ENCODE data around the gene C5orf63.
"Not testable (repeated sequence)": the region's sequence is repeated elsewhere in the genome, so short reads cannot be mapped to it uniquely, and the experiment has no call there.

C5orf63 gene

DNA sequence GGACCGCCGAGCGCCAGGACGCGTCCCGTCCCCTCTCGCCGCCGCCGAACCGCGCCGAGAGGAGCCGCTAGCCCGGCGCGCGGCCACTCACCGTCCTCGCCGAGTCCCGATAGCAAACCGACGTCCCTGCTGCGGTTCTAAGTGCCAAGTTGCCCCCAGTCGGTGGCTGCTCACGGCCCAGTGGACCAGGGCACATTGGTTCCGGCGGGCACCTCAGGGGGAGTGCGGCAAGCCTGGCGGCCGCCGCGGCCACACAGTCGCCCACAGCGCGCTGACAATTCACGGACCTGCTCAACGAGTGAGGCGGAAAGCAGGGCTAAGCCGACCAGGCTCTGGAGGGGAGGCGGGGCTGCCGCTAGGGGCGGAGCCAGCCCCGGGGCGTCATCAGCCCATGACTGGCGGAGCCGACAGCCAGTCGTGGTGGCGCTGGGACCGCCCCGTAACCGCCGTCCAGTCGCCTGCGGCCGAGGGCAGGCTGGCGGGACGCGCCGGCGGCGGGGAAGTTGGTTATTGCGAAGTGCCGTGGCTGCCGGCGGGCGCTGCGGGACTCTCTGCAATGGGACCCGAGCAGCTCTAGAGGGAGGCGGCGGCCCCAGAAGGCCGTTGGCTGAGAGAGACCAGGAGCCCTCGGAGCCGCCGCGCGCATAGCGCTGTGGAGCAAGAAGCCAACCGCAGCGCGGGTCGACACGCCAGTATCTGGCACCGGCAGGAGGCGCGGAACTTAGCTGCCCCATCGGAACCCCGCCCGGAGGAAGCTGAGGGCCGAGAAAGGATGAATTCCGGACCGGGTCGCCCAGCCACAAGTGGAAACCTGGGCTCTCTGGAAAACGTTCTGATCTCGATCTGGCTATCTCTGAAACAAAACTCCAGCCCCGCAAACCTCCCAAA is 42.8 kb downstream of the C5orf63 start, which contains the start of gene MARCHF3:
MARCHF3 (minus strand) TSS at position 300 of the 888 bp plus-strand sequence. CDS start 112,387 bp downstream, outside the sequence.
- DNase-seq, result peak; percentile 92

DNA sequence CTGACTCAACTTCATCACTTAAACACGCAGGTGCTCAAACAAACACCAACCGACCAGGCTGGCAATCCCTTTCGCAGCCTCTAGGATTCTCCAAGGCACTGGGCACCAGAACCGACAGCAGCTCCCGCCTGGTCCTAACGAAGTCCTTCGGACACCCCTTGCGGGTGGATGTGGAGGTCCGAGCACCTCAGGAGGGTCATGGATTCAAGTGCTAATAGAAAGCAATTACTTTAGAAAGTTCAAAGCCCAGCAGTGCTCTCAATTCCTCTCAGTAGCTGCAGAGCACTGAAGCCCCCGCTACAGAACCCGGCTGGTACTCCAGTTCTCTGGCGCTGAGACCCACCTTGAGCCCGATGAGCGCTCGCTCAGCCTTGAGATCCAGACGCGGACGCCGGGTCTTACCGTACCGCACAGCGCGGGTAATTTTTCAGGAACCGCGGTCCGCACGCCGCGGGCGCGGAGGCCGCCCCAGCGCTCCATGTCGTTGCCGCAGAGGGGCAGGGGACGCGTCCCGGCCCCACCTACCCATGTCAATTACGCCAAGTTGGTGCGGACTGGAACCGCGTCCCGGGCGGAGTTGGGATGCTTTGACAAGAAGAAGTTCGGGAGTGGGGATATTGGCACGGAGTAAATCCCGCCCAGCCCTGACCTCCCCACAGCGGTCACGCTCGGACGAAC is 43.6 kb downstream of the C5orf63 start:
- DNase-seq, result peak; percentile 29

DNA sequence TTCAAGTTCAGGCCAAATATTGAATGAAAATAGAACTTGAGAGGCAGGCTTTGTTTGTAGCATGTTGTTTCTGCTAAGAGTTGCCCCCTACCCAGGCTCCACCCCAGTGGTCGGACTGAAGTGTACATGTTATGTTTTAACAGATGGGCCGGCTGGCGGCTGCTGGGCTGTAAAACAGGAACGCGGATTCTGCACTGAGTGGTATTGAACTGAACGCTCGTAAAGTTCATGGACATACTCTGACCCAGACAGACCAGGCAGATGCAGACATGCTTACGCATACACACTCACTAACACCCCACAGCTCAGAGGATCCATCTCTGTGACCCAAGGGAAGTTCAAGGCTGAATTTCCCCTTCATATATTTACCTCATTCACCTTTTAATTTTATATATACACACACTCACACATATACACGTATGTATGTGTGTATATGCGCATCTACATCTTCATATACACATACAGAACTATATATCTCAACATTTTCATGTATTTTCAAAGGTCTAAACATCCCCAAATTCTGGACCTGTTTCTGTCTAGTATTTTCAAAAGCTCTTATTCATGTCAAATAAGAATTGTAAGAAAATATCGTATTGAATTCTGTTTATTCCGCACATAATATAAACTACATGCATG is 44.4 kb downstream of the C5orf63 start:
- DNase-seq, result no peak

DNA sequence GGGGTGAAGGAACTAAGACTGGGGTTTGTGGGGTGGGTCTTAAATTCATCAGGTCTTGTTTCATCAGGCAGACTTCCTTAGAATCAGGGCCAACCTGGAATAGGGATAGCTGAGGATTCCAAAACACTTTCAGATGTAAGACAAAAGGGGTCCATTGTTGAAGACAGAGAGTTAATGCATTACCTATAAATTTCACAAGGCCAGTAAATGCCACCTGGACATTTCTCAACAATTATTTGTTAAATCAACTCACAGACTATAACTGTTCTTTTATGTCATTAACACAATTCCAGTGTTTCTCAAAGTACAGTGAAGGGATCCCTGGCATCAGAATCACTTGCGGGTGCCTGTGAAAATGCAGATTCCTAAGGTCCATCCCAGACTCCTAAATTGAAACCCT is 45.8 kb downstream of the C5orf63 start:
- no peak for DNase-seq

DNA sequence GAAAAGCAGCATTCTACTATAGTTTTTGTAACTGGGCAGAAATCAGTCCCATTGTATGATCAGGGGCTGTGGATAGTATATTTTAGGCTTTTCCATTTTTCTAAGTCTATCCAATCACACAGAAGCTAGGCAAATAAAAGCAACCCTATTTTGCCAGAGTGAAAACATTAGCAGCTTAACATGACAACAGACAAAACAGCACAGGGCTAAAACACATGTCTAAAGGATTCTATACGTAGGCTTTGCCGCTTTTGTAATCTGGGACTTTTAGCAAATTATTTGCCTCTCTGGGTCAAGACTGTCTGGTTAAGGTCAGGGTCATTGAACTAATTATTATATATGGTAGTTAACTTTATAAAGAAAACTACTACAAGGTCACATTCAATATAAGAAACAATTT is 47.1 kb downstream of the C5orf63 start:
- no peak for DNase-seq

DNA sequence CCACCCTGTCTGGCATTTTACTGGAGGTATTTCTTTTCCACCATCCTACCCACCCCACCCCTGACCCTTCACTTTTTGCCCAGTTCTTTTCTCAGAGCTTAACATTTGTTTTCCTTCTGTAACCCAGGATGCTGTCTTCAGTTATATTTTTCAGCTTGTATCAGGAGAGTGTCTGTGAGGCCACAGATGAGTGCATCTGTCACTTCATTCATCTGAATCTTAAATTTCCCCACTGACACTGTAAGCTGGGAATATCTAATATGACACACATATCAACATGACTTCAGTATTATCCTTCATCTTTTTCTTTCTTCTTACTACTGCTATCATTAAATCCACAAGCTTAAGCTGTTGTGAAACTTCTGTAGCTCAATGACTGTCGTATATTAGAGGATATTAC is 47.8 kb downstream of the C5orf63 start:
- DNase-seq, result no peak

DNA sequence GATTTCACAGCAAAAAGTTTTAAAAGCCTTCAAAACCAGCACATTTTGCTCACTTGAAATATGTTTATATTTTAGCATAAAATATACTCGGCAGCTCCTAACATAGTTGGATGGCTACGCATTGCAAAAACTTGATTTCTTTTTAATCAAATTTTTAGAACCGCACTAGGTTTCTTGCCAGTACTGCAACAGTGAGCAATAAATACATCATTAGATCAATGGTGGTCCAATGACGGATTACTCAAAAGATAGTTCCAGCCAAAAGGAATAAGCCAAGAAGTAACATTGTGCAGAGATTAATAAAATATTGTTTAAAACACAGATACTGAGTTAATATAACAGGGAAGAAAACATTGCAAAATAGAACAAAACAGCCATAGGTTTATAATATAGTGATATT is 48.5 kb downstream of the C5orf63 start:
- no peak for DNase-seq

DNA sequence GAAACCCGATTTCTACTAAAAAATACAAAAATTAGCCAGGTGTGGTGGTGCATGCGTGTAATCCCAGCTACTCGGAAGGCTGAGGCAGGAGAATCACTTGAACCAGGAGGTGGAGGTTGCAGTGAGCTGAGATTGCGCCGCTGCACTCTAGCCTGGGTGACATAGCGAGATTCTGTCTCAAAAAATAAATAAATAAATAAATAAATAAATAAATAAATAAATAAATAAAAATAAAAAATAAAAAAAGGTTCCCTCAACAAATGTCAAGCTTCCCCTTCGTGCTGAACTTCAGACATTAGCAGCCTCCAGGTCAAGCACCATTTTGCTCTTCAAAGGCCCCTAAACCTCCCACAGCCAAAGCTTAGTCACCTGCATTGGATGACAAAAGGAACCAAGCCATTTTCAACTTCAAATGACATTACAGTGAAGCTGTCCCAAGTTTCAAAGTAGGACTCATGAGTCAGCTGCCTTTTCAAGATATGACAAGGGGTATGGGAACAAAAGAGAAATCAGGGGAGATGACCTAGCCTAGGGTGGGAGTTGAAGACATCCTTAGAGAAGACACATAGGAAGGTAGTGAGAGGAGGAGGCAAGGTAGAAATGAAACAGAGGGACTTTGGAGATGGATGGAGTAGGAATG is 49.6 kb downstream of the C5orf63 start:
- not testable (repeated sequence) for DNase-seq

DNA sequence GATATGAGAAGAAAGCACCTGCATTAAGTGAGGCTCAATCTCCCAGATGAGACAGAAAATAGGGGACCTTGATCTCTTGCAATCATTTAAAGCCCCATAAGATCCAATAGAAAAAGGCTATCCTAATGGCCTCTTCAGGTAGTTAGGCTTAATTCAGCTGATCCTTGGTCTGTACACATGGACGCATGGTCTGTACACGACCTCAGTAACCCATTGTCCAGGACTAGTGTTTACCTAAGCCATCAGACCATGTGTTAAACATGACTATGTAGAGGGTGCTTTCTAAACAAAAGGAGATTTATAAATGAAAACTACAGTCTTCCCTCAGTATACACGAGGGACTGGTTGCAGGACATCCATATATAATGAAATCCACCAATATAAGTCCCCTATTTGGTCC is 50.5 kb downstream of the C5orf63 start:
- DNase-seq, result no peak

DNA sequence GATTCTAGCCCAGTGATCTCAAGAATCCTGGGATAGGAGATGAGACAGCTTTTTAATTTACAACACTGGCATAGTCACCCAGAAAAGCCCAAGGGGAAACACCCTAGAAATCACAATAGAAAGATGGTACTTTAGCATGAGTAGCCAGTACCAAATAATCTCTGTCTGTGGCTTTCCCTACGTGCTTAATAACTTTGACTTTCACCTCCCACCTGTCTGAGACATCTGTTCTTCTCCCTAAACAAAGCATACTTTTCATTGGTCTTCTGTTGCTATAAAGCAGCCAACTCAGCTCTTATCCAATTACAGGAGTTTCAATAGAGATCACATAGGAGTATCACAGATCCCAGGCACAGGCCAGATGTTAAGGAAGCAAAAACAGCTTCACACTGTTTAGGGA is 53.4 kb downstream of the C5orf63 start:
- no peak for DNase-seq

DNA sequence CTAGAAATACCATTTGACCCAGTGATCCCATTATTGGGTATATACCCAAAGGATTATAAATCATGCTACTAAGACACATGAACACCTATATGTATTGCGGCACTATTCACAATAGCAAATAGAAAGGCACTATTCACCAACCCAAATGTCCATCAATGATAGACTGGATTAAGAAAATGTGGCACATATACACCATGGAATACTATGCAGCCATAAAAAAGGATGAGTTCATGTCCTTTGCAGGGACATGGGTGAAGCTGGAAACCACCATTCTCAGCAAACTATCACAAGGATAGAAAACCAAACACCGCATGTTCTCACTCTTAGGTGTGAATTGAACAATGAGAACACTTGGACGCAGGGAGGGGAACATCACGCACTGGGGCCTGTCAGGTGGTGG is 56.6 kb downstream of the C5orf63 start:
- DNase-seq, result not testable (repeated sequence)

DNA sequence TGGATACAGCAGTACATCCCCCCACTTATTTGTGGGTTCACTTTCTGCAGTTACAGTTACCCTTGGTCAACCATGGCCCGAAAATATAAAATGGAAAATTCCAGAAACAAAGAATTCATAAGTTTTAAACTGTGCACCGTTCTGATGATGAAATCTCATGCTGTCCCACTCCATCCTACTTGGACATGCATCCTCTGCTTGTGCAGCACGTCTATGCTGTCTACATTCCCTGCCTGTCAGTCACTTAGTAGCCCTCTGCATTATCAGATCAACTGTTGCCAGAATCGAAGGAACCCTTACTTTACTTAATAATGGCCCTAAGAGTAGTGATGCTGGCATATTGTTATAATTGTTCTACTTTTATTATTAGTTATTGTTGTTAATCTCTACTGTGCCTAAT is 57.6 kb downstream of the C5orf63 start:
- no peak for DNase-seq

DNA sequence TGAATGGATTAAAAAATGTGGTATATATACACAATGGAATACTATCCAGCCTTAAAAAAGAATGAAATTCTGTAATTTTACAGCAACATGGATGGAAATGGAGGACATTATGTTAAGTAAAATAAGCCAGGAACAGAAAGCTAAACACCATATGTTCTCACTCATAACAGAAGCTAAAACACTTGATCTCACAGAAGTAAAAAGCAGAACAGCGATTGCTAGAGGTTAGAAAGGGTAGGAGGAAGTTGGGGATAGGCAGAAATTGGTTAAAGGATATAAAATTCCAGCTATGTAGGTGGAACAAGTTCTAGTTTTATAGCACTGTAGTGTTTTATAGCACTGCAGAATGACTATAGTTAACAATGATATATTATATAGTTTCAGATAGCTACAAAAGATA is 58.7 kb downstream of the C5orf63 start:
- DNase-seq, result no peak

DNA sequence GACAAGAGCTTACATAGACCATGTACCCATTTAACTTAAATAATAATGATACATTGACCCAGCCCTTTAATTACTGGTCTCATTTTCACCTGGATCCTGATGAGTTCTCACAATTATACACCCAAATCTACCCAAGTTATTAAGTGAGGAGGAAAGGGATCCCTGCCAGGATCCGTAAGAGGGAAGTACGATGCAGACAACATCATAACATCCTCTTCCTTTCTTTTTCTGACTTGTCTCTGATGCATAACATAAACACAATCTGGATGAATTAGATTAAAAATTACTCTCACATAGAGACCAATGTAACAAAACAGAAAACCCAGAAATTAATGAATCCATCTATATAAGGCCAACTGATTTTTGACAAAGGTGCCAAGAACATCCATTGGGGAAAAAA is 59.9 kb downstream of the C5orf63 start:
- DNase-seq, result no peak

DNA sequence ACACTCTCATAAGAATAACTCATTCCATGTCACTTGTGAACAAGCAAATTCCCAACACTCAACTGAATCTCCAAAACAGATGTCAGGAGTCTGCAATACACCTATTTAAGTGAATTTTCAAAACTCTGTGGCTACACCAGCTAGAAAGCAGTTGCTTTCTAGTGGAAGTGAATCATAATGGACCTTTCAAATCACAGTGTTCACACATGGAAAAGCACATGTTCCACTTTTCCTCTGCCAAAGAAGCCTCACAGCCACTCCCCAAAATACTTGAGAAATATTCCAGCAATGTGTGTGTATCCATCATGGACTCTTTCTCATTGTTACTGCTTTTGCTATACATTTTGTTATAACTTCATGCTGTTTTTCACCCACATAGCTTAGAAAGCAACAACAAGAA is 60.4 kb downstream of the C5orf63 start:
- no peak for DNase-seq

DNA sequence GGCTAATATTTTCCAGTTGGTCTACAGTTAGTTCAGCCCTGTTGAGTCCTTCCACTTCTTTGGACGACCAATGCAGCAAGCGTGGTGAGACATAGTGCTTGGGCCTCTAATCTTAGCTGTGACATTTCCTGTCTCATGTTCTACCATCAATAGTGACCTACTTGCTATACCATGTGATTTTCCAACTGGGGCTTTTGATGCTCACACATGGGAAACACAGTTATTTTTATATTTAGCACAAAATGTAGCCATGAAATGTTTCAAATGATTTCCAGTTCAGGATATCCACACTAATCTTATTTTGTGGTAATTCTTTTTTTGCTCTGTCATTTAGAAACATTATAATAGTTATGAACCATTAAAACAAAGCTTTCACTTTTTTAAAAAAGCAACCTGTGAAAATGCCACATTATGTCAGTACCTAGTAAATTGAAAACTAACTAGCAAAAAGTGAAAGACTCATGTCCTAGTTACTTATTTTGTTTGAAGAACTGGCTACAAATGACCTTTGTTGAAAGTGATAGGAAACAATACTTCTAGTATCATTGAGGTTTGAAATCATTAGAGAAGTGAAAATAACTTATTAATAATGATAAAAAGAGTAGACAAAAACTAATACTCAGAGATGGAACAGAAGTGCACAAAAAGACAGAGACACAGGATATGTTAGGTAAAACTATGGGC is 61.2 kb downstream of the C5orf63 start:
- no peak for DNase-seq

DNA sequence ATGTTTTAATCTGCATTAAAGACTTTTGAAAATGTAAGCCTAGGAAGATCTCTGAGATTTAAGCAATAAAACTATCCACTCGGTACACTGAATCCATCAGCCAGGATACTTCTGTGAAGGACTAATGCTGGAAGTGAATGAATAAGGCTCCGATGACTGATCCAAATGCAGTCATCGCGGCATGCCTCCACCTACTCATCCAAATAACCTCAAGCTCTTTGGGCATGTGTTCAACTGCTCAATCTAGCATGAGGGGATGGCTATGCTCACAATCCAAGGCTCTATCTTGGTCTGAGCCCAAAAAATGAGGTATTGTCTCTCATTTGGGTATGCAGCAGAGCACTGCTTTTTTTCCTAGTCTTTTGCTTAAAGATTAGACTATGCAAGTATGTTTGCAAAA is 62.1 kb downstream of the C5orf63 start:
- DNase-seq, result no peak

DNA sequence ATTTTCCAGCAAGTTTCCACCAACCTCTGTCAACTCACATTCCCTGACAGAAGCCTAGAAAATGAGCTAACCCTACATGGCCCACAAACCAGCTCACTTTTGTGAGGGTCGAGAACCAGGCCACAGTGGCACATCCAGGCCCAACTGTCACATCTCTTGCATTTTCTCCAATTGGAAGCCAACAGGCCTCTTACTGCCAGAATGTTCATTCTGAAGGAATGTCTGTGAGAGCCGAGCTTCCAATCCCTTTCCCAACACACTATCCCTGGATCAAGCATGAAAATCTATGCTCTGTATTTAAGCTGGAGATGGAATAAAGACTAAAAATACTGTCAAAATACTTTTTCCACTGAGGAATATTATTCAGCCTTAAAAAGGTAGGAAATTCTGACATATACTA is 62.9 kb downstream of the C5orf63 start:
- no peak for DNase-seq

DNA sequence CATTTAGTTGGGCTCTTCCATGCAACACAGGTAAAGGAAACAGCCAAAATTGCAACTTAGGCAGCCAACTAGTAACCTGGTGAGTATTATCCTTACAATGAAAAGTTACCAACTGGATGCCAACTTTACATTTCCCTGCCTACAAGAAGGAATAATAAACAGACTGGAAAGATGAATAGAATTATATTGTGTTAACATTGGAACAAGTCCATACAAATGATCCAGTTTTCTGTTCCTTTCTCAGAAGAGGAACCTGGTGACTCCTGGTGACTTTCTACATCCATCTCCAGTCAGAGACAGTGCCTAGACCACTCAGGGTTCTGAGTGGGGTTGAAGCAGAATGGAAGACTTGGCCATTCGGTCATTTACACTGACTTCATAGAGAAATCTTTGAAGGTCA is 63.5 kb downstream of the C5orf63 start:
- DNase-seq, result no peak

DNA sequence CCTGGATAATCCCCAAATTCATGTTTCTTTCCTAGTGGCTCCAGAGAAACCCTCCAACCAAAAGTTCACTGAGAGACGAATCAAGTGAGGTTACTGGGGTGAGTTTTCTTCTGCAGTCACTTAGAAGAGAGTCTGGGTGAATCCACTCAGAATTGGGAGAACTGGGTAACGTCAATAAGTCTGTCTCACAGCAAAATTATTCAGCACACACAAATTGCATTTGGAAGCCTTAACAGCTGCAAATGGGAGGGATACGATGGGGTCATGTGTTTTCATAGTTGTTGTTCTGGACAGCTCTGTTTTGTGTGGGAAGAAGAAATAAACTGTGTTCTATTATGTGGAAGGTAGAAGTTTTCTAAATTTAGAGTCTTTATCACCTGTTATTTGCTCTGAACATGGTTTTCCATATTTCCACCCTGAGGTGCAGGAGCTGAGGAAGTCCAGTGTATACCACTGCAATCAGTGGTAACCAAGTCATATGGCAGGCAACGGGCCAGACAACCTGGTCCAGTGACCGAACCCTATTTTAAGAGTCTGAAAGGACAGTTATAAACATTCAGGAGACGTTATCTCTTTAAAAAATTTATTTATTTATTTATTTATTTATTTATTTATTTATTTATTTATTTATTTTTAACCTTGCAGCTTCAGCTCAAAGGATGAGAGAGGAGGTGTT is 64.9 kb downstream of the C5orf63 start:
- no peak for DNase-seq

DNA sequence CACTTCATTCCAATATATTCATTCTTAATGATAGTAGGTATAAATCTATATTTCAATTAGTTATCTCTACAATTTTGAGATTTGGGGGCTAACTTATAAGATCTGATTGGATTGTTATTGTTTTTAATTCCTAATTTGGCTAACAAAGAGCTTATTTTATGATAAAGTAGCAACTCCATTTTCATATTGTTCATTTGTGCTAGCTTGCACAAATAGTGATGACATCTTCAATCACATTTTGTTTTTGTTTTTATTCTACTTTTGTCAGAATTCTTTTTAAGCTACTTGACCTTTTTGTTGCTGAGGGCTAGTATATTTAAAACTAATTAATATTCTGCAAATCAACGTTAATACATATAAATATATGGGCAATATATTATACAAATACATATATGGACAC is 65.8 kb downstream of the C5orf63 start:
- no peak for DNase-seq

DNA sequence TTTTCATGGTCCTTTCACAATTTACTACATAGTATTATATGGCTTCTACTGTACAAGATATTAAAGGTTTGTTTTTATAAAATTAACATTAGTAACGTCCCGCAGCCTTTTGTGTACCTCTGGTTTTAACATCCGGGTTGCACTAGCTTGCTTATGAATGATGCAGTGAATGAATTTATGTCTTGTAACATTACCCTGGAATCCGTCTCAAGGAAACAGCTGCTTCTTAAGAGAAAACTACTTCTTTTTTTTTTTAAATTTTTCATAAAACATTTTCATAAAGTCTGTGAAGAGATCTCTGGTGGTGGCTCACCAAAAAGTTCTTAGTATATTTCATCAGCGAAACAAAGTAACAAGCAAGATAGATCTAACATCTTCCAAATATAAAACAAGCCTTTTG is 66.6 kb downstream of the C5orf63 start:
- no peak for DNase-seq
